ENCODE results near the gene C5orf46. TPM values are rescaled to one million over a fixed set of nuclear protein-coding genes. Genes with fewer than 3 reads are reported as not detected.
"Not testable (repeated sequence)": the region's sequence is repeated elsewhere in the genome, so short reads cannot be mapped to it uniquely, and the experiment has no call there.

The C5orf46 gene
- total RNA-seq, 1 donor from 2014 or later: 22.6 TPM

DNA sequence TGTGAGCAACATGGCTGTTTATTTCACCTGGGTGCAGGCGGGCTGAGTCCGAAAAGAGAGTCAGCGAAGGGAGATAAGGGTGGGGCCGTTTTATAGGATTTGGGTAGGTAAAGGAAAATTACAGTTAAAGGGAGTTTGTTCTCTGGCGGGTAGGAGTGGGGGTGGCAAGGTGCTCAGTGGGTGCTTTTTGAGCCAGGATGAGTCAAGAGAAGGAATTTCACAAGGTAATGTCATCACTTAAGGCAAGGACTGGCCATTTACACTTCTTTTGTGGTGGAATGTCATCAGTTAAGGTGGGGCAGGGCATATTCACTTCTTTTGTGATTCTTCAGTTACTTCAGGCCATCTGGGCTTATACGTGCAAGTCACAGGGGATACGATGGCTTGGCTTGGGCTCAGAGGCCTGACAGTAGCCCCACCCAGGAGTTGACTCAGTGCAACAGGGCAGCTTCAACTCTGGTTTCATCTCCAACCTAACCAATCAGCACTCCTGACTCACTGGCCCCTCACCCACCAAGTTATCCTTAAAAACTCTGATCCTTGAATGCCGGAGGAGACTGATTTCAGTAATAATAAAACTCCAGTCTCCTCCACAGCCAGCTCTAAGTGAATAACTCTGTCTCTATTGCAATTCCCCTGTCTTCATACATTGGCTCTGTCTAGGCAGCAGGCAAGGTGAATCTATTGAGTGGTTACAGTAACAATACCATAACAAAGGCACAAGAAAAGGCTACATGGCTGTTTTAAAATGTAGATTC, 32.0 kb downstream of the C5orf46 start:
- H3K27ac Mint-ChIP-seq (ENCODE audit: unreplicated experiment); H3K4me1 Mint-ChIP-seq (ENCODE audit: low read depth, unreplicated experiment); H3K36me3 ChIP-seq (ENCODE audit: insufficient read depth, low read length); H3K79me2 ChIP-seq (ENCODE audit: insufficient read depth, low read length); H3K27ac ChIP-seq (ENCODE audit: low read depth, low read length); H3K4me3 ChIP-seq (ENCODE audit: insufficient read depth, low read depth, low read length); H2AFZ ChIP-seq (ENCODE audit: low read depth, low read length); H3K4me1 ChIP-seq (ENCODE audit: insufficient read depth, low read length); H3K9me3 ChIP-seq (ENCODE audit: insufficient read depth, low read depth, low read length); H3K4me3 Mint-ChIP-seq (ENCODE audit: unreplicated experiment); H4K20me1 ChIP-seq (ENCODE audit: insufficient read depth, low read length); H3K9ac ChIP-seq (ENCODE audit: low read length); H3K36me3 Mint-ChIP-seq (ENCODE audit: low read depth, unreplicated experiment); DNase-seq (ENCODE audit: low read depth); FAIRE-seq; H3K4me2 ChIP-seq (ENCODE audit: low read length); H3K27me3 ChIP-seq (ENCODE audit: insufficient read depth, low read length): not testable (repeated sequence)
- peaks cover 43% of the 10 kb centered on the region for H3K27me3 Mint-ChIP-seq (ENCODE audit: low read depth, unreplicated experiment)
- H3K9me3 Mint-ChIP-seq (ENCODE audit: unreplicated experiment): peaks cover 13% of the 10 kb centered on the region

DNA sequence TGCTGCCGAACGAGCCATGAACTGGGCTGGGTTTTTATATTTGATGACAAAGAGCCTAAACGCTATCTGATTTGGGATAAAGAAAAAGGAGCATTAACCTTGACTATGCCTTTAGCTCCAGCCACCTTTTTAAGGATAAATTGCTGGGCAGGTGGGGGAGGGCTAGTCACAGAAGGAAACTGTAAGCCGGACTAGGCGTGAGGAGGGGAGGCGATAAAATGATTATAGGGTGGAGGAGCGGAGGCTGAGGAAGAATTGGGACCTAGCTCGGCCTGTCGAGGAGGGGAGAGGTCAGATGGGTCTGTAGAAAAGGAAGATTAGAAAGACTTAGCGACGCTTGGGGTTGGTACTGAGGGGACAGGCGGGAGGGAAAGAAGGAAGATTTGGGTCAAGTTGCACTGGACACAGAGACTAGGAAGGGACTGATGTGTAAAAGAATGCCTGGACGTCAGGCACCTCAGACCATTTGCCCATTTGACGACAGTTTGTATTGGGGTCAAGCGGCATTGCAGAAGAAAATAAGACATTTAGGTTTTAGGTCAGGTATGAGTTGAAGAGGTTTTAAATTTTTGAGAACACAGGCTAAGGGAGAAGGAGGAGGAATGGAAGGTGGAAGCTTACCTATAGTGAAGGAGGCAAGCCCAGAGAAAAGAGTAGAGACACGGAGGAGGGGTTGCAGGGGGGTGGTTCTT, 33.4 kb downstream of the C5orf46 start:
- H3K4me1 ChIP-seq (ENCODE audit: insufficient read depth, low read length); H2AFZ ChIP-seq (ENCODE audit: low read depth, low read length); H3K4me3 Mint-ChIP-seq (ENCODE audit: unreplicated experiment); H3K36me3 Mint-ChIP-seq (ENCODE audit: low read depth, unreplicated experiment); H4K20me1 ChIP-seq (ENCODE audit: insufficient read depth, low read length); H3K36me3 ChIP-seq (ENCODE audit: insufficient read depth, low read length); H3K9me3 ChIP-seq (ENCODE audit: insufficient read depth, low read depth, low read length); H3K4me3 ChIP-seq (ENCODE audit: insufficient read depth, low read depth, low read length); H3K27ac ChIP-seq (ENCODE audit: low read depth, low read length); H3K4me2 ChIP-seq (ENCODE audit: low read length); H3K79me2 ChIP-seq (ENCODE audit: insufficient read depth, low read length); H3K4me1 Mint-ChIP-seq (ENCODE audit: low read depth, unreplicated experiment); DNase-seq (ENCODE audit: low read depth); FAIRE-seq; H3K27ac Mint-ChIP-seq (ENCODE audit: unreplicated experiment); H3K9ac ChIP-seq (ENCODE audit: low read length); H3K27me3 ChIP-seq (ENCODE audit: insufficient read depth, low read length): not testable (repeated sequence)
- Mint-ChIP-seq H3K27me3 (ENCODE audit: low read depth, unreplicated experiment) (peaks cover 44% of the 10 kb centered on the region), H3K9me3 (ENCODE audit: unreplicated experiment) (peaks cover 13% of the 10 kb centered on the region)

DNA sequence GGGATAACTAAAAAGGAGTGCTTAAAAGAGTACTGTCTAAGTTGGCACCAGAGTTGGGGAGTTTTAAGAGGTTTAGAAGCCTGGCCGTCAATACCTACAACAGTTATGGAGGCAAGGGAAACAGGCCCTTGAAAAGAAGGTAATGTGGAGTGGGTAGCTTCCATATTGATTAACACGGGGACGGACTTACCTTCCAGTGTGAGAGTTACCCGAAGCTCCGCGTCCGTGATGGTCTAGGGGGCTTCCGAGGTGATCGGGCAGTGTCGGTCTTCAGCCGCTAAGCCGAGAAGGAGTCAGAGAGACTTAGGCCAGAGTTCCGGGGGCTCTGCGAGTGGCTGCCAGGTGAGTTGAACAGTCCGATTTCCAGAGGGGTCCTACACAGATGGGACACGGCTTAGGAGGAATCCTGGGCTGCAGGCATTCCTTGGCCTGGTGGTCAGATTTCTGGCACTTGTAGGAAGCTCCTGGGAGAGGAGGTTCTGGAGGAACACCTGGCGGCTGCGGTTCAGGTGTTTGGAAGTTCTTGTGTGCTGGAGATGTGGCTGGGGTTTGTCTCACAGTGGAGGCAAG, 34.3 kb downstream of the C5orf46 start:
- DNase-seq (ENCODE audit: low read depth); H3K79me2 ChIP-seq (ENCODE audit: insufficient read depth, low read length); H3K4me3 ChIP-seq (ENCODE audit: insufficient read depth, low read depth, low read length); H3K4me3 Mint-ChIP-seq (ENCODE audit: unreplicated experiment); FAIRE-seq; H3K9me3 ChIP-seq (ENCODE audit: insufficient read depth, low read depth, low read length); H4K20me1 ChIP-seq (ENCODE audit: insufficient read depth, low read length); H3K27ac ChIP-seq (ENCODE audit: low read depth, low read length); H3K27me3 ChIP-seq (ENCODE audit: insufficient read depth, low read length); H3K4me1 Mint-ChIP-seq (ENCODE audit: low read depth, unreplicated experiment); H3K27ac Mint-ChIP-seq (ENCODE audit: unreplicated experiment); H3K9ac ChIP-seq (ENCODE audit: low read length); H3K4me2 ChIP-seq (ENCODE audit: low read length); H2AFZ ChIP-seq (ENCODE audit: low read depth, low read length); H3K4me1 ChIP-seq (ENCODE audit: insufficient read depth, low read length); H3K36me3 Mint-ChIP-seq (ENCODE audit: low read depth, unreplicated experiment); H3K36me3 ChIP-seq (ENCODE audit: insufficient read depth, low read length): not testable (repeated sequence)
- Mint-ChIP-seq H3K27me3 (ENCODE audit: low read depth, unreplicated experiment) (peaks cover 43% of the 10 kb centered on the region), H3K9me3 (ENCODE audit: unreplicated experiment) (peaks cover 13% of the 10 kb centered on the region)

DNA sequence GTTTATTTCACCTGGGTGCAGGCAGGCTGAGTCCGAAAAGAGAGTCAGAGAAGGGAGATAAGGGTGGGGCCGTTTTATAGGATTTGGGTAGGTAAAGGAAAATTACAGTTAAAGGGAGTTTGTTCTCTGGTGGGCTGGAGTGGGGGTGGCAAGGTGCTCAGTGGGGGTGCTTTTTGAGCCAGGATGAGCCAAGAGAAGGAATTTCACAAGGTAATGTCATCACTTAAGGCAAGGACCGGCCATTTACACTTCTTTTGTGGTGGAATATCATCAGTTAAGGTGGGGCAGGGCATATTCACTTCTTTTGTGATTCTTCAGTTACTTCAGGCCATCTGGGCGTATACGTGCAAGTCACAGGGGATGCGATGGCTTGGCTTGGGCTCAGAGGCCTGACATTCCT, 36.4 kb downstream of the C5orf46 start:
- H3K27ac ChIP-seq (ENCODE audit: low read depth, low read length); H3K36me3 Mint-ChIP-seq (ENCODE audit: low read depth, unreplicated experiment); H4K20me1 ChIP-seq (ENCODE audit: insufficient read depth, low read length); H3K4me2 ChIP-seq (ENCODE audit: low read length); H3K4me1 ChIP-seq (ENCODE audit: insufficient read depth, low read length); H3K4me3 Mint-ChIP-seq (ENCODE audit: unreplicated experiment); H3K79me2 ChIP-seq (ENCODE audit: insufficient read depth, low read length); H3K27me3 ChIP-seq (ENCODE audit: insufficient read depth, low read length); H3K4me3 ChIP-seq (ENCODE audit: insufficient read depth, low read depth, low read length); H3K27ac Mint-ChIP-seq (ENCODE audit: unreplicated experiment); H3K36me3 ChIP-seq (ENCODE audit: insufficient read depth, low read length); H3K9me3 ChIP-seq (ENCODE audit: insufficient read depth, low read depth, low read length); H3K4me1 Mint-ChIP-seq (ENCODE audit: low read depth, unreplicated experiment); H2AFZ ChIP-seq (ENCODE audit: low read depth, low read length); DNase-seq (ENCODE audit: low read depth); H3K9ac ChIP-seq (ENCODE audit: low read length); FAIRE-seq: not testable (repeated sequence)
- Mint-ChIP-seq H3K9me3 (ENCODE audit: unreplicated experiment) (peaks cover 13% of the 10 kb centered on the region), H3K27me3 (ENCODE audit: low read depth, unreplicated experiment) (peaks cover 44% of the 10 kb centered on the region)
